ENCODE data around the gene FAM107B. TPM values are rescaled to one million over a fixed set of nuclear protein-coding genes. Genes with fewer than 3 reads are reported as not detected.

The FAM107B gene
- total and polyA plus RNA-seq, 2 donors (not counting 3 experiments of a cell fraction or from before 2014, with no cell fraction given) = 39.2 to 176 TPM

DNA sequence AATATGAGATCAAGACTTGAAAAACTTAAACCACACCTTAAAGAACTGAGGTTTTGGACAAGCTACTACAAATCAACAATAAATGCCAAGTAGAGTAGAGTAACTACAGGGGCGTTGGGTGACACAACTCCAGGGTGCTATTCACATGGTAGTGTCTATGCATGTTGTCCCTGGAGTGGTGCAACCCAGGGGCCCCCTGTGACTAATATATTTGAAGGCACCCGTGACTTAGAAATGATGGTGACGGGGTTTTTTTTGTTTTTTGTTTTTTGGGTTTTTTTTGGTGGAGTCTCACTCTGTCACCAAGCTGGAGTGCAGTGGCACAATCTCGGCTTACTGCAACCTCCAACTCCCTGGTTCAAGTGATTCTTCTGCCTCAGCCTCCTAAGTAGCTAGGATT is 106.9 kb downstream of the FAM107B start:
- no peaks in the 10 kb centered on the region for H3K9me1 ChIP-seq (replicated peaks; ENCODE audit: control insufficient read depth, extremely low read depth, insufficient read depth, low read length)
- FAIRE-seq (no peak), DNase-seq (ENCODE audit: low read depth, low spot score) (no peak)
- H3K79me2 ChIP-seq (ENCODE audit: control insufficient read depth, insufficient read depth, low read length) = no peaks in the 10 kb centered on the region
- no peaks in the 10 kb centered on the region for H4K20me1 ChIP-seq (replicated peaks; ENCODE audit: control insufficient read depth, extremely low read depth, insufficient read depth, low read length)
- BruUV-seq (replicated peaks) = no TSS peak
- TF ChIP-seq FOS (IDR thresholded peaks at IDR 0.05; ENCODE audit: borderline replicate concordance, insufficient read depth, low read length) (no peak), POLR2A (IDR thresholded peaks at IDR 0.05; ENCODE audit: low read depth, low read length) (no peak), JUN (IDR thresholded peaks at IDR 0.05; ENCODE audit: borderline replicate concordance, insufficient read depth, insufficient read length, low read depth) (no peak), GATA2 (IDR thresholded peaks at IDR 0.05; ENCODE audit: insufficient read depth, insufficient read length, low read depth, low read length) (no peak), MYC (IDR thresholded peaks at IDR 0.05; ENCODE audit: low read depth, low read length) (no peak), POLR2AphosphoS5 (IDR thresholded peaks at IDR 0.05; ENCODE audit: insufficient read depth, low read depth, low read length) (no peak), EZH2 (IDR thresholded peaks at IDR 0.05; ENCODE audit: borderline replicate concordance, low read depth, low read length, severe bottlenecking) (no peak)
- TF ChIP-seq, protein P1, sequence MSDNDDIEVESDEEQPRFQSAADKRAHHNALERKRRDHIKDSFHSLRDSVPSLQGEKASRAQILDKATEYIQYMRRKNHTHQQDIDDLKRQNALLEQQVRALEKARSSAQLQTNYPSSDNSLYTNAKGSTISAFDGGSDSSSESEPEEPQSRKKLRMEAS (IDR thresholded peaks at IDR 0.05; ENCODE audit: insufficient read depth, insufficient read length) = no peak
- TF ChIP-seq, protein P2, sequence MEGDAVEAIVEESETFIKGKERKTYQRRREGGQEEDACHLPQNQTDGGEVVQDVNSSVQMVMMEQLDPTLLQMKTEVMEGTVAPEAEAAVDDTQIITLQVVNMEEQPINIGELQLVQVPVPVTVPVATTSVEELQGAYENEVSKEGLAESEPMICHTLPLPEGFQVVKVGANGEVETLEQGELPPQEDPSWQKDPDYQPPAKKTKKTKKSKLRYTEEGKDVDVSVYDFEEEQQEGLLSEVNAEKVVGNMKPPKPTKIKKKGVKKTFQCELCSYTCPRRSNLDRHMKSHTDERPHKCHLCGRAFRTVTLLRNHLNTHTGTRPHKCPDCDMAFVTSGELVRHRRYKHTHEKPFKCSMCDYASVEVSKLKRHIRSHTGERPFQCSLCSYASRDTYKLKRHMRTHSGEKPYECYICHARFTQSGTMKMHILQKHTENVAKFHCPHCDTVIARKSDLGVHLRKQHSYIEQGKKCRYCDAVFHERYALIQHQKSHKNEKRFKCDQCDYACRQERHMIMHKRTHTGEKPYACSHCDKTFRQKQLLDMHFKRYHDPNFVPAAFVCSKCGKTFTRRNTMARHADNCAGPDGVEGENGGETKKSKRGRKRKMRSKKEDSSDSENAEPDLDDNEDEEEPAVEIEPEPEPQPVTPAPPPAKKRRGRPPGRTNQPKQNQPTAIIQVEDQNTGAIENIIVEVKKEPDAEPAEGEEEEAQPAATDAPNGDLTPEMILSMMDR (IDR thresholded peaks at IDR 0.05; ENCODE audit: extremely low read depth in 1 of 2, insufficient read depth in 1 of 2, low read depth in 1 of 2, low read length in 2 of 2) = no peak
- H2AFZ ChIP-seq (ENCODE audit: low read depth, low read length) = no peak overlapping the region
- H3K27me3 ChIP-seq (ENCODE audit: control insufficient read depth in 2 of 2, insufficient read depth in 2 of 2, low read length in 2 of 2) = peaks cover 0 to 2% of the 10 kb centered on the region in 2 experiments
- POLR2A ChIA-PET = no interaction called here
- H3K9me3 ChIP-seq (replicated peaks; ENCODE audit: control insufficient read depth, insufficient read depth, low read length) = no peaks in the 10 kb centered on the region
- no peak overlapping the region for H3K9ac ChIP-seq (replicated peaks; ENCODE audit: extremely low read depth, insufficient read depth, low read length)
- CTCF ChIA-PET = no interaction called here
- dilution Hi-C loops (cut with MboI; ENCODE audit: extremely low pct_ligation_motif_present, low sequenced_read_pairs) (no loop called here), intact Hi-C loops (cut with micrococcal nuclease) (no loop called here)
- H3K4me3 ChIP-seq (replicated peaks in 1 of 3; ENCODE audit: insufficient read depth in 1 of 3, low read depth in 1 of 3, low read length in 3 of 3) = no peak overlapping the region
- H3K27ac ChIP-seq (ENCODE audit: insufficient read depth, low read depth, low read length) = no peak overlapping the region
- no peaks in the 10 kb centered on the region for H3K4me1 ChIP-seq (ENCODE audit: control insufficient read depth, extremely low read depth, insufficient read depth, low read length)
- no peaks in the 10 kb centered on the region for H3K36me3 ChIP-seq (ENCODE audit: control insufficient read depth in 2 of 2, extremely low read depth in 1 of 2, insufficient read depth in 2 of 2, low read length in 2 of 2)
- H3K4me2 ChIP-seq (ENCODE audit: insufficient read depth, low read length) = no peak overlapping the region

Measured in endothelial cell of umbilical vein (primary cell).